A549 (cell line): ENCODE measurements around the gene ZNF91. TPM values are rescaled to one million over a fixed set of nuclear protein-coding genes. Genes with fewer than 3 reads are reported as not detected.

Experiments
- ATAC-seq, 2 experiments: fragments of 200-7000 bp in 1 of 2; fragments of >200 bp in 1 of 2; cut with Nextera tagmentation in 1 of 2; cut with Tn5 transposase in 1 of 2; 3 replicates each; pipeline versions ENCODE4 v1.8.0 to v1.9.1; 2018 to 2020; ENCODE audit warnings: mild to moderate bottlenecking in 1 of 2, moderate library complexity in 1 of 2
- CTCF ChIA-PET: fragments of 300-600 bp; sonication (Branson Sonifier 250); formaldehyde crosslinking; extraction: SDS; loops from one replicate; lab custom pipeline; 2021; ENCODE audit warnings: antibody characterized with exemption, inconsistent platforms; lab: Yijun Ruan, JAX
- POLR2A ChIA-PET: fragments of 350-600 bp; formaldehyde crosslinking; extraction: SDS; loops from one replicate; lab custom pipeline; 2021; ENCODE audit warnings: antibody characterized with exemption, inconsistent platforms; lab: Yijun Ruan, JAX
- DNase-seq, 2 experiments: peaks; one replicate each; pipeline versions ENCODE4 v3.0.0 to v3.0.0-alpha.2; 2011 to 2016; ENCODE audit warnings: low read depth in 1 of 2, low spot score in 1 of 2
- FAIRE-seq: peaks from 2 replicates; lab custom pipeline; 2011; peaks lifted over from hg19 to GRCh38; lab: Jason Lieb, UNC
- H3K27ac ChIP-seq, 2 experiments: fragments of >200 bp; sonication (Bioruptor Twin); formaldehyde crosslinking; 3 replicates each; pipeline ENCODE4 v1.5.1; 2016 to 2017
- H3K4me1 ChIP-seq: fragments of >200 bp; sonication (Bioruptor Twin); formaldehyde crosslinking; 3 replicates; pipeline ENCODE4 v1.6.1; 2016
- H3K4me2 ChIP-seq: fragments of >200 bp; sonication (Bioruptor Twin); formaldehyde crosslinking; 3 replicates; pipeline ENCODE4 v1.6.1; 2016
- H3K4me3 ChIP-seq: fragments of >200 bp; sonication (Bioruptor Twin); formaldehyde crosslinking; 3 replicates; pipeline ENCODE4 v1.5.1; 2016
- H3K9me3 ChIP-seq: fragments of >200 bp; sonication (Bioruptor Twin); formaldehyde crosslinking; 3 replicates; pipeline ENCODE4 v1.6.1; 2016
- ATOH8 ChIP-seq: fragments of 250-450 bp; sonication (Bioruptor Pico); IDR thresholded peaks from 2 replicates; pipeline ENCODE4 v1.5.0; 2020; ENCODE audit warnings: low read depth, mild to moderate bottlenecking, moderate library complexity
- BHLHE40 ChIP-seq: IDR thresholded peaks from 2 replicates; pipeline ENCODE4 v1.6.1; 2012; ENCODE audit warnings: low read depth, low read length, inconsistent platforms
- CBX8 ChIP-seq: fragments of 200-600 bp; sonication (generic); IDR thresholded peaks from 2 replicates; pipeline ENCODE4 v1.6.1; 2016
- CEBPB ChIP-seq, 2 experiments: fragments of >200 bp in 1 of 2; sonication (Bioruptor Twin) in 1 of 2; formaldehyde crosslinking in 1 of 2; IDR thresholded peaks; 2 replicates each; pipeline ENCODE4 v1.6.1; 2012 to 2016
- CHD4 ChIP-seq: fragments of 200-600 bp; sonication (generic); IDR thresholded peaks from 2 replicates; pipeline ENCODE4 v1.6.1; 2016; ENCODE audit warnings: antibody characterized with exemption, mild to moderate bottlenecking, borderline replicate concordance
- E2F6 ChIP-seq: IDR thresholded peaks from 2 replicates; pipeline ENCODE4 v1.6.1; 2012; ENCODE audit warnings: low read depth, borderline replicate concordance
- EHMT2 ChIP-seq: fragments of 200-600 bp; sonication (generic); IDR thresholded peaks from 2 replicates; pipeline ENCODE4 v1.6.1; 2016; ENCODE audit warnings: antibody characterized with exemption, low read depth, mild to moderate bottlenecking, moderate library complexity
- FOSL2 ChIP-seq, 2 experiments: fragments of 450-650 bp in 1 of 2; fragments of >200 bp in 1 of 2; sonication (Bioruptor Twin) in 1 of 2; formaldehyde crosslinking; IDR thresholded peaks; 2 replicates each; pipeline versions ENCODE4 v1.5.0 to v1.6.1; 2016 to 2020; ENCODE audit warnings: mild to moderate bottlenecking in 1 of 2, moderate library complexity in 1 of 2
- FOXS1 ChIP-seq: fragments of 250-450 bp; sonication (Bioruptor Pico); IDR thresholded peaks from 2 replicates; pipeline ENCODE4 v1.5.0; 2020; ENCODE audit warnings: mild to moderate bottlenecking, moderate library complexity
- GATA3 ChIP-seq: IDR thresholded peaks from 2 replicates; pipeline ENCODE4 v1.6.1; 2012; ENCODE audit warnings: borderline replicate concordance
- HES2 ChIP-seq: fragments of >200 bp; sonication (Bioruptor Twin); formaldehyde crosslinking; IDR thresholded peaks from 2 replicates; pipeline ENCODE4 v1.6.1; 2016
- HEYL ChIP-seq: fragments of 250-450 bp; sonication (Bioruptor Pico); IDR thresholded peaks from 2 replicates; pipeline ENCODE4 v1.8.0; 2021; ENCODE audit warnings: mild to moderate bottlenecking, moderate library complexity
- HMGXB4 ChIP-seq: fragments of 250-450 bp; sonication (Bioruptor Pico); IDR thresholded peaks from 2 replicates; pipeline ENCODE4 v1.5.0; 2021; ENCODE audit warnings: mild to moderate bottlenecking, moderate library complexity, borderline replicate concordance
- HOXB13 ChIP-seq: fragments of 250-450 bp; sonication (Bioruptor Pico); IDR thresholded peaks from 2 replicates; pipeline ENCODE4 v1.5.0; 2020; ENCODE audit warnings: low read depth, mild to moderate bottlenecking, moderate library complexity
- JUNB ChIP-seq: fragments of >200 bp; sonication (Bioruptor Twin); formaldehyde crosslinking; IDR thresholded peaks from 2 replicates; pipeline ENCODE4 v1.6.1; 2016
- NFE2L2 ChIP-seq: fragments of 150-350 bp; conservative IDR thresholded peaks from 2 replicates; pipeline ENCODE4 v1.6.1; 2014; ENCODE audit warnings: low read length
- NR3C1 ChIP-seq: fragments of >200 bp; sonication (Bioruptor Twin); formaldehyde crosslinking; IDR thresholded peaks from 3 replicates; pipeline ENCODE4 v1.6.1; 2017
- RNF2 ChIP-seq: fragments of 200-600 bp; sonication (generic); IDR thresholded peaks from 2 replicates; pipeline ENCODE4 v1.6.1; 2016; ENCODE audit warnings: low read depth, mild to moderate bottlenecking, antibody characterized with exemption, moderate library complexity, borderline replicate concordance
- TP53 ChIP-seq: fragments of 250-450 bp; sonication (Bioruptor Pico); IDR thresholded peaks from 2 replicates; pipeline ENCODE4 v1.5.0; 2021; ENCODE audit warnings: mild to moderate bottlenecking, moderate library complexity
- WGBS: methylation state at CpG from one replicate; pipeline ENCODE4 v1.1.6; 2017; ENCODE audit errors: missing lambda C conversion rate; 5-methylcytosine and 5-hydroxymethylcytosine counted together
- polyA plus RNA-seq, 4 experiments: library from polyadenylated mRNA; depleted of rRNA in 3 of 4; stranded (reverse); fragments of >200 nt; fragmentation: RNase III in 1 of 4; extraction: RNeasy Plus Mini Kit Qiagen cat#74134 plus additional on column Dnase treatment in 1 of 4; gene quantifications; 2 replicates in 3 of 4; 3 replicates in 1 of 4; pipeline ENCODE4 v1.2.3, GENCODE V29; 2011 to 2017
- TF ChIP-seq, protein P1 (sequence below): IDR thresholded peaks from 2 replicates; pipeline ENCODE4 v1.6.1; 2012

The ZNF91 gene
- polyA plus RNA-seq, 2 of the 4 experiments (the other 2 are of a cell fraction) = 0.17 to 0.76 TPM

GRCh38 chr19:23415034-23415433, 19.8 kb upstream of the ZNF91 start:
- no peak for FAIRE-seq

GRCh38 chr19:23410155-23410554, 14.9 kb upstream of the ZNF91 start:
- Histone ChIP-seq H3K4me3 (no peak overlapping the region), H3K9me3 (peaks cover 46% of the 10 kb centered on the region), H3K4me2 (no peak overlapping the region), H3K27ac (no peak overlapping the region), H3K4me1 (no peaks in the 10 kb centered on the region)
- CTCF ChIA-PET = interaction anchor here (0.7 kb wide), 1 partner anchor 11 kb away, joined by 3 read pairs; no protein-coding TSS in a partner anchor
- ATAC-seq = no peak
- POLR2A ChIA-PET = no interaction called here
- no peak for DNase-seq
- 54% methylated on average over 1 of the region's 1 CpG for WGBS
- no peak for TF ChIP-seq NFE2L2
- no peak for TF ChIP-seq FOXS1 (CRISPR knock-in tag)
- no peak for TF ChIP-seq HOXB13
- TF ChIP-seq TP53 (CRISPR knock-in tag) = no peak
- no peak for TF ChIP-seq CEBPB (IDR thresholded peaks at IDR 0.05)
- TF ChIP-seq RNF2 = no peak
- TF ChIP-seq HES2 = no peak
- TF ChIP-seq FOSL2 (IDR thresholded peaks at IDR 0.05) = no peak
- no peak for TF ChIP-seq FOSL2 (CRISPR knock-in tag; IDR thresholded peaks at IDR 0.05)
- no peak for TF ChIP-seq CBX8
- TF ChIP-seq, protein P1, sequence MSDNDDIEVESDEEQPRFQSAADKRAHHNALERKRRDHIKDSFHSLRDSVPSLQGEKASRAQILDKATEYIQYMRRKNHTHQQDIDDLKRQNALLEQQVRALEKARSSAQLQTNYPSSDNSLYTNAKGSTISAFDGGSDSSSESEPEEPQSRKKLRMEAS = no peak
- FAIRE-seq = no peak

More at GRCh38 chr19:23415034-23415433, 19.8 kb upstream of the ZNF91 start:
- H3K4me1 ChIP-seq = no peaks in the 10 kb centered on the region
- H3K27ac ChIP-seq = no peak overlapping the region
- WGBS = 27% methylated on average over 13 of the region's 13 CpGs
- no peak for DNase-seq
- no peak overlapping the region for H3K4me2 ChIP-seq
- CTCF ChIA-PET = no interaction called here
- POLR2A ChIA-PET = interaction anchor here (1.4 kb wide), 1 partner anchor 20 kb away, joined by 4 read pairs; the partner anchor contains the start of gene ZNF91
- no peak for ATAC-seq
- no peak overlapping the region for H3K4me3 ChIP-seq
- peaks cover 38% of the 10 kb centered on the region; the same call in 2 of the 3 replicates for H3K9me3 ChIP-seq
- TF ChIP-seq EHMT2 = no peak
- no peak for TF ChIP-seq HEYL (CRISPR knock-in tag)
- no peak for TF ChIP-seq JUNB
- TF ChIP-seq RNF2 = no peak
- TF ChIP-seq CHD4 = no peak
- no peak for TF ChIP-seq ATOH8 (CRISPR knock-in tag)
- no peak for TF ChIP-seq GATA3
- TF ChIP-seq, protein P1 = no peak

GRCh38 chr19:23409392-23410048, 14.2 kb upstream of the ZNF91 start:
- CTCF ChIA-PET = interaction anchor here (0.7 kb wide), 1 partner anchor 11 kb away, joined by 3 read pairs; no protein-coding TSS in a partner anchor

More at GRCh38 chr19:23409392-23410048, 14.2 kb upstream of the ZNF91 start:
- Histone ChIP-seq H3K27ac (no peak overlapping the region), H3K4me3 (no peak overlapping the region), H3K4me2 (no peak overlapping the region), H3K9me3 (peaks cover 47% of the 10 kb centered on the region), H3K4me1 (no peaks in the 10 kb centered on the region)
- FAIRE-seq (no peak), DNase-seq (no peak), ATAC-seq (no peak)
- no peak for TF ChIP-seq HES2
- no peak for TF ChIP-seq HMGXB4 (CRISPR knock-in tag)
- TF ChIP-seq HOXB13 = no peak
- TF ChIP-seq E2F6 = no peak
- no peak for TF ChIP-seq CHD4
- TF ChIP-seq BHLHE40 = no peak
- TF ChIP-seq NR3C1 = no peak
- no peak for TF ChIP-seq NFE2L2
- WGBS = 59% methylated on average over 21 of the region's 21 CpGs
- POLR2A ChIA-PET = no interaction called here
